H9 (cell line): ENCODE results near the gene INPP5A. TPM values are rescaled to one million over a fixed set of nuclear protein-coding genes. Genes with fewer than 3 reads are reported as not detected.

Experiments
- DNase-seq: peaks from one replicate; pipeline ENCODE4 v3.0.0-alpha.2; 2017
- H2AFZ ChIP-seq: one replicate; pipeline ENCODE4 v1.6.1; 2013; ENCODE audit warnings: mild to moderate bottlenecking, low read length, control low read depth, moderate library complexity
- H2AK5ac ChIP-seq: 2 replicates; pipeline ENCODE4 v1.6.1; 2013; ENCODE audit warnings: low read length, control low read depth, mixed read lengths; ENCODE audit not compliant: insufficient read length
- H2BK120ac ChIP-seq: one replicate; pipeline ENCODE4 v1.6.1; 2013; ENCODE audit warnings: low read depth, mild to moderate bottlenecking, low read length, control low read depth, inconsistent platforms; ENCODE audit not compliant: poor library complexity, severe bottlenecking
- H2BK12ac ChIP-seq: 2 replicates; pipeline ENCODE4 v1.6.1; 2013; ENCODE audit warnings: low read length, control low read depth, mixed read lengths, low read depth; ENCODE audit not compliant: insufficient read length
- H2BK15ac ChIP-seq: 2 replicates; pipeline ENCODE4 v1.6.1; 2013; ENCODE audit warnings: low read depth, low read length, control low read depth
- H2BK20ac ChIP-seq: one replicate; pipeline ENCODE4 v1.6.1; 2013; ENCODE audit warnings: low read depth, mild to moderate bottlenecking, low read length, control low read depth, inconsistent platforms; ENCODE audit not compliant: poor library complexity, severe bottlenecking
- H2BK5ac ChIP-seq: 2 replicates; pipeline ENCODE4 v1.6.1; 2013; ENCODE audit warnings: low read length, control low read depth, mixed read lengths; ENCODE audit not compliant: insufficient read length
- H3K14ac ChIP-seq: 2 replicates; pipeline ENCODE4 v1.6.1; 2013; ENCODE audit warnings: low read length, control low read depth; ENCODE audit not compliant: insufficient read depth
- H3K18ac ChIP-seq: 2 replicates; pipeline ENCODE4 v1.6.1; 2013; ENCODE audit warnings: low read depth, mild to moderate bottlenecking, mixed read lengths, low read length, control low read depth; ENCODE audit not compliant: insufficient read length
- H3K23ac ChIP-seq: 2 replicates; pipeline ENCODE4 v1.6.1; 2013; ENCODE audit warnings: low read length, control low read depth, mixed read lengths, low read depth; ENCODE audit not compliant: insufficient read length
- H3K23me2 ChIP-seq: 2 replicates; pipeline ENCODE4 v1.6.1; 2013; ENCODE audit warnings: low read depth, mild to moderate bottlenecking, mixed read lengths, low read length, control low read depth; ENCODE audit not compliant: insufficient read length, poor library complexity, severe bottlenecking
- H3K27ac ChIP-seq: 2 replicates; pipeline ENCODE4 v1.5.1; 2013; ENCODE audit warnings: low read length, control low read depth, mixed read lengths, low read depth; ENCODE audit not compliant: insufficient read length
- H3K27me3 ChIP-seq: 2 replicates; pipeline ENCODE4 v1.6.1; 2013; ENCODE audit warnings: low read length, control low read depth, inconsistent platforms; ENCODE audit not compliant: insufficient read depth
- H3K4ac ChIP-seq: 2 replicates; pipeline ENCODE4 v1.6.1; 2013; ENCODE audit warnings: low read depth, mild to moderate bottlenecking, control low read depth, inconsistent platforms, low read length, moderate library complexity
- H3K4me1 ChIP-seq: 2 replicates; pipeline ENCODE4 v1.6.1; 2013; ENCODE audit warnings: low read length, control low read depth, inconsistent platforms; ENCODE audit not compliant: insufficient read depth
- H3K4me2 ChIP-seq: 2 replicates; pipeline ENCODE4 v1.6.1; 2013; ENCODE audit warnings: low read length, control low read depth, mixed read lengths; ENCODE audit not compliant: insufficient read length, insufficient read depth
- H3K56ac ChIP-seq: 2 replicates; pipeline ENCODE4 v1.6.1; 2013; ENCODE audit warnings: low read depth, mild to moderate bottlenecking, mixed read lengths, low read length, control low read depth; ENCODE audit not compliant: insufficient read length
- H3K79me1 ChIP-seq: 2 replicates; pipeline ENCODE4 v1.6.1; 2013; ENCODE audit warnings: low read depth, mild to moderate bottlenecking, moderate library complexity, low read length, control low read depth, inconsistent platforms; ENCODE audit not compliant: insufficient read depth, poor library complexity, severe bottlenecking
- H3K79me2 ChIP-seq: 2 replicates; pipeline ENCODE4 v1.6.1; 2013; ENCODE audit warnings: low read length, control low read depth, inconsistent platforms; ENCODE audit not compliant: insufficient read depth
- H3K9ac ChIP-seq: 2 replicates; pipeline ENCODE4 v1.6.1; 2013; ENCODE audit warnings: low read length, control low read depth, mixed read lengths; ENCODE audit not compliant: insufficient read length; ENCODE audit errors: extremely low read depth
- H3K9me3 ChIP-seq: one replicate; pipeline ENCODE4 v1.6.1; 2013; ENCODE audit warnings: low read depth, low read length, inconsistent platforms; ENCODE audit not compliant: control insufficient read depth
- H3T11ph ChIP-seq: one replicate; pipeline ENCODE4 v1.6.1; 2013; ENCODE audit warnings: mild to moderate bottlenecking, low read length, control low read depth, inconsistent platforms
- H4K20me1 ChIP-seq: one replicate; pipeline ENCODE4 v1.6.1; 2013; ENCODE audit not compliant: control insufficient read depth, insufficient read length, insufficient read depth
- H4K5ac ChIP-seq: 2 replicates; pipeline ENCODE4 v1.6.1; 2013; ENCODE audit warnings: low read depth, mild to moderate bottlenecking, mixed read lengths, low read length, control low read depth; ENCODE audit not compliant: insufficient read length
- H4K8ac ChIP-seq: replicated peaks from 2 replicates; pipeline ENCODE4 v1.6.1; 2013; ENCODE audit warnings: low read length, control low read depth, mixed read lengths, low read depth; ENCODE audit not compliant: insufficient read length
- H4K91ac ChIP-seq: 2 replicates; pipeline ENCODE4 v1.6.1; 2013; ENCODE audit warnings: low read depth, mild to moderate bottlenecking, moderate library complexity, mixed read lengths, low read length, control low read depth; ENCODE audit not compliant: insufficient read length
- H3K27ac Mint-ChIP-seq, 3 experiments: 2 replicates in 2 of 3; 3 replicates in 1 of 3; pipeline ENCODE4 v1.8.0; 2020 to 2021; ENCODE audit warnings: mixed read lengths in 3 of 3, mild to moderate bottlenecking in 1 of 3, moderate library complexity in 1 of 3
- H3K27me3 Mint-ChIP-seq: 2 replicates; pipeline ENCODE4 v1.8.0; 2021; ENCODE audit warnings: low read depth, mild to moderate bottlenecking, moderate library complexity, mixed read lengths
- H3K36me3 Mint-ChIP-seq, 3 experiments: 2 replicates in 2 of 3; 3 replicates in 1 of 3; pipeline ENCODE4 v1.8.0; 2020 to 2021; ENCODE audit warnings: low read depth in 3 of 3, mixed read lengths in 3 of 3; ENCODE audit not compliant: insufficient read depth in 1 of 3
- H3K4me1 Mint-ChIP-seq, 2 experiments: 2 replicates each; pipeline ENCODE4 v1.8.0; 2020; ENCODE audit warnings: mixed read lengths in 2 of 2
- H3K4me3 Mint-ChIP-seq, 2 experiments: 2 replicates in 1 of 2; 3 replicates in 1 of 2; pipeline ENCODE4 v1.8.0; 2020 to 2021; ENCODE audit warnings: mild to moderate bottlenecking in 2 of 2, mixed read lengths in 2 of 2, moderate library complexity in 1 of 2
- H3K9me3 Mint-ChIP-seq, 2 experiments: 2 replicates in 1 of 2; 3 replicates in 1 of 2; pipeline ENCODE4 v1.8.0; 2020; ENCODE audit warnings: mild to moderate bottlenecking in 2 of 2, mixed read lengths in 2 of 2, moderate library complexity in 1 of 2
- WGBS: extraction: QIAGEN DNeasy Blood & Tissue Kit; methylation state at CpG from one replicate; pipeline ENCODE4 v1.1.7; 2013; ENCODE audit warnings: missing lambda C conversion rate, low lambda C conversion rate, mixed read lengths; ENCODE audit not compliant: insufficient read length; ENCODE audit errors: extremely low coverage; 5-methylcytosine and 5-hydroxymethylcytosine counted together
- total RNA-seq: library from RNA; stranded (reverse); gene quantifications from 2 replicates; pipeline ENCODE4 v1.2.1, GENCODE V29; 2021
- TF ChIP-seq, protein P1 (sequence below): fragments of 200-600 bp; sonication (generic); conservative IDR thresholded peaks from 3 replicates; pipeline ENCODE4 v1.8.0; 2021; ENCODE audit warnings: antibody characterized with exemption, mild to moderate bottlenecking

INPP5A gene
- total RNA-seq, 1 experiment from 2014 or later, result 17.7 TPM

DNA sequence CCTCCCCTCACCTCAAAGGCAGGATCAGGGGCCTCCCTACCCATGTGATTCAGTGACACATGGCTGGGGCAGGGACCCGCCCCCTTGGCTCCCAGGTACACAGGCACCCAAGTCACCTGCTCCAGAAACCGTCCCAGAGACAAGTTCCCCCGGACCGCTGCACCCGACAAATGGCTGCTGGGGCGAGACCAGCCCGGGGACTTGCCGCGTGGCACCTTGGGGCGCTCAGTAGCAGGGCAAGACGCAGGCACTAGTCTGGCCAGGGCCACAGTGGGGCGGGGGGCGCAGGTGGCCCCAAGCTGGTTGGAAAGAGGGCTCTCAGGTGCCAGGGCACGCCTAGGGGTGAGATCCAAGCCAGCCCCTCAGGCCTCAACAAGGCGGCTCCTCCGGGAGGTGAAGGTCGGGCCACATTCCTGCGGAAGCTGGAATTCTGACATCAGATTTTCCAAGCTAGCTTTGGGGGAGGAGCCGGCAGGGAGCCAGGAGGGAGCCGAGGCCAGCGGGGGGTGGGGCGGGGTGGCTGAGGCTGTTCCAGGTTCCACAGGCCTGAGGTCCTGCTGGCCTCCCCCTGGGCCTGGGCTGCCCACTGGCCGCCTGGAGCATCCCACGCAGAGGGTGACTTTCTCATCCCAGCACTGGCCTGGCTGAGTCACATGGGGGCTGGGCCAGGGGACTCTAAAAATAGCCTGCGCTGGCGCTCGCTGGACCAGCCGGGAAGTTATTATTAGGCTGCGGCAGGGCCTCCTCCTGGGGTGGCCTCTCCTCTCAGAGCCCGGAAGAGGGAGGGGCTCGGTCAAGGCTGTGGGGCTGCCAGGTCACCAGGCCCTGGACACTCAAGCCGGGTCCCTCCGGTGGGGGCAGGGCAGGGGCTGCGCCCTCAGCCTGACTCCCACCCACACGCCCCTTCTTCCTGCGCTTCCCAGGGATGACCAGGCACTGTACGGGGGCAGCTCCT, 20.5 kb upstream of the INPP5A start:
- Histone ChIP-seq H4K20me1 (no peaks in the 10 kb centered on the region), H3K18ac (peak overlapping the region; percentile 91), H3K4me1 (peaks cover 4% of the 10 kb centered on the region; the same call in 1 of the 2 replicates), H3K9ac (no peak overlapping the region), H4K5ac (peak overlapping the region; percentile 21), H3K56ac (no peak overlapping the region), H2BK12ac (no peak overlapping the region), H3K9me3 (no peaks in the 10 kb centered on the region), H2AK5ac (no peak overlapping the region), H2AFZ (no peak overlapping the region), H2BK20ac (no peak overlapping the region), H3K4ac (no peak overlapping the region), H2BK120ac (no peak overlapping the region), H3K27me3 (no peaks in the 10 kb centered on the region; the same call in 1 of the 2 replicates), H3K14ac (peak overlapping the region; percentile 76), H3K23me2 (peaks cover 14% of the 10 kb centered on the region), H3K79me1 (no peaks in the 10 kb centered on the region), H3K23ac (no peak overlapping the region), H3K4me2 (peak overlapping the region; percentile 59), H4K91ac (no peak overlapping the region), H2BK15ac (no peak overlapping the region), H3K79me2 (no peaks in the 10 kb centered on the region), H3K27ac (no peak overlapping the region), H3T11ph (no peak overlapping the region), H4K8ac (no peak overlapping the region), H2BK5ac (no peak overlapping the region)
- peak; percentile 86 for DNase-seq
- WGBS, result no CpG with 5 or more reads among the region's 37 CpGs
- Mint-ChIP-seq H3K4me1 (peaks cover 30 to 33% of the 10 kb centered on the region in 2 experiments), H3K4me3 (peak overlapping the region; percentile 70 to 88), H3K36me3 (no peaks in the 10 kb centered on the region), H3K9me3 (no peaks in the 10 kb centered on the region; a peak in 2 of 5 replicates), H3K27ac (peak overlapping the region in 1 of 3 experiments; percentile 53; a peak in 1 of 7 replicates), H3K27me3 (peaks cover 43% of the 10 kb centered on the region)
- TF ChIP-seq, protein P1, sequence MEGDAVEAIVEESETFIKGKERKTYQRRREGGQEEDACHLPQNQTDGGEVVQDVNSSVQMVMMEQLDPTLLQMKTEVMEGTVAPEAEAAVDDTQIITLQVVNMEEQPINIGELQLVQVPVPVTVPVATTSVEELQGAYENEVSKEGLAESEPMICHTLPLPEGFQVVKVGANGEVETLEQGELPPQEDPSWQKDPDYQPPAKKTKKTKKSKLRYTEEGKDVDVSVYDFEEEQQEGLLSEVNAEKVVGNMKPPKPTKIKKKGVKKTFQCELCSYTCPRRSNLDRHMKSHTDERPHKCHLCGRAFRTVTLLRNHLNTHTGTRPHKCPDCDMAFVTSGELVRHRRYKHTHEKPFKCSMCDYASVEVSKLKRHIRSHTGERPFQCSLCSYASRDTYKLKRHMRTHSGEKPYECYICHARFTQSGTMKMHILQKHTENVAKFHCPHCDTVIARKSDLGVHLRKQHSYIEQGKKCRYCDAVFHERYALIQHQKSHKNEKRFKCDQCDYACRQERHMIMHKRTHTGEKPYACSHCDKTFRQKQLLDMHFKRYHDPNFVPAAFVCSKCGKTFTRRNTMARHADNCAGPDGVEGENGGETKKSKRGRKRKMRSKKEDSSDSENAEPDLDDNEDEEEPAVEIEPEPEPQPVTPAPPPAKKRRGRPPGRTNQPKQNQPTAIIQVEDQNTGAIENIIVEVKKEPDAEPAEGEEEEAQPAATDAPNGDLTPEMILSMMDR, result no peak
